Measurements from ENCODE around the gene PIAS4.

DNA sequence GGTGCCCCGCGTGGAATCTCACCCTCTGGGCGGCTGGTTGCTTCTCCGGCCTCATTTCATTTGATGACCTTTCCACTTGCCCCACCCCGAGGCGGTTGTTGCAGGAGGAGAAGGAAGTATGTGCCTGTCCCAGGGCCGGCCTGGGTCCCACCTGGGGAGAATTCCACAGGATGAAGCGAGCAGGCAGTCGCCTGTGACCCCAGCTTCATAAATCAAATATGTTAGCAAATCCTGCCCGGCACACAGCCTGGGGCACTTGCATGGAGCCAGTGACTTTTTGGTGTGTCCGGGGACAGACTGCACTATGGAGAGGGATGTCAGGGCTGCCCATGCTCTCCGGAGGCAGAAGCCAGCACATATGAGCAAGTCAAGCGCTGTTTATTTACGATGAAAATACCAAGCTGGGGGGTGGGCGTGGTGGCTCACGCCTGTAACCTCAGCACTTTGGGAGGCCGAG lies 78.9 kb downstream of the PIAS4 start:
- TF ChIP-seq, protein P1, sequence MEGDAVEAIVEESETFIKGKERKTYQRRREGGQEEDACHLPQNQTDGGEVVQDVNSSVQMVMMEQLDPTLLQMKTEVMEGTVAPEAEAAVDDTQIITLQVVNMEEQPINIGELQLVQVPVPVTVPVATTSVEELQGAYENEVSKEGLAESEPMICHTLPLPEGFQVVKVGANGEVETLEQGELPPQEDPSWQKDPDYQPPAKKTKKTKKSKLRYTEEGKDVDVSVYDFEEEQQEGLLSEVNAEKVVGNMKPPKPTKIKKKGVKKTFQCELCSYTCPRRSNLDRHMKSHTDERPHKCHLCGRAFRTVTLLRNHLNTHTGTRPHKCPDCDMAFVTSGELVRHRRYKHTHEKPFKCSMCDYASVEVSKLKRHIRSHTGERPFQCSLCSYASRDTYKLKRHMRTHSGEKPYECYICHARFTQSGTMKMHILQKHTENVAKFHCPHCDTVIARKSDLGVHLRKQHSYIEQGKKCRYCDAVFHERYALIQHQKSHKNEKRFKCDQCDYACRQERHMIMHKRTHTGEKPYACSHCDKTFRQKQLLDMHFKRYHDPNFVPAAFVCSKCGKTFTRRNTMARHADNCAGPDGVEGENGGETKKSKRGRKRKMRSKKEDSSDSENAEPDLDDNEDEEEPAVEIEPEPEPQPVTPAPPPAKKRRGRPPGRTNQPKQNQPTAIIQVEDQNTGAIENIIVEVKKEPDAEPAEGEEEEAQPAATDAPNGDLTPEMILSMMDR (IDR thresholded peaks at IDR 0.05): no peak
- no peak for TF ChIP-seq POLR2A (IDR thresholded peaks at IDR 0.05)

All from body of pancreas (tissue), 4 donors.